Measurements from ENCODE around the gene PIEZO2. TPM values are rescaled to one million over a fixed set of nuclear protein-coding genes. Genes with fewer than 3 reads are reported as not detected.

The PIEZO2 gene
- polyA plus RNA-seq, 1 donor from 2014 or later = 0.30 TPM

DNA sequence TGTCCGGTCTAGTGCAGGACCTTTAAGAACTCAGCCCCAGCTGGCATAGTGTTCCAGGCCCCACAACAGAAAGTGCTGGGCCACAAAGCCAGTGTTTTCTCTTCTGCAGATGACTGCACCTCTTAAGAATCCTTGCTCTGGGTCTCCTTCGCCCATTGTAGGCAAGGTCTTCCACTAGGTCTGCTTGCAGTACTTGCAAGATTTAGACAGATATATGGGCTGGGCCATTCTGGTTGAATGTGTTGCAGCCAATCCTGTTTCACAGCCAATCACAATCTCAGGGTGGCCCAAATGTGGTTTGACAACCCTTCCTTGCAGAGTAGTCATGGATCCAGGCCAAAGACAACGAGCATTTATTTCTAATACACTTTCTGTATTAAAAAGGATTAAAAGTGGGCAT lies 13.1 kb upstream of the PIEZO2 start:
- Histone ChIP-seq H4K20me1 (ENCODE audit: insufficient read depth) (no peaks in the 10 kb centered on the region), H3K36me3 (ENCODE audit: insufficient read depth, low read length) (no peaks in the 10 kb centered on the region), H3K27ac (ENCODE audit: low read length) (no peak overlapping the region), H3K9me3 (ENCODE audit: low read length) (no peaks in the 10 kb centered on the region), H3K9ac (ENCODE audit: low read length) (no peak overlapping the region), H3K79me2 (replicated peaks; ENCODE audit: insufficient read depth, low read length) (no peaks in the 10 kb centered on the region), H3K4me3 (ENCODE audit: low read length) (no peak overlapping the region), H3K4me2 (ENCODE audit: low read length) (no peak overlapping the region), H2AFZ (ENCODE audit: low read depth, low read length) (no peak overlapping the region), H3F3A (ENCODE audit: insufficient read depth, low read length, poor library complexity, severe bottlenecking) (no peaks in the 10 kb centered on the region), H3K27me3 (ENCODE audit: insufficient read depth, low read depth, low read length) (no peaks in the 10 kb centered on the region), H3K9me2 (ENCODE audit: insufficient read depth, low read length) (no peaks in the 10 kb centered on the region)
- TF ChIP-seq, protein P1, sequence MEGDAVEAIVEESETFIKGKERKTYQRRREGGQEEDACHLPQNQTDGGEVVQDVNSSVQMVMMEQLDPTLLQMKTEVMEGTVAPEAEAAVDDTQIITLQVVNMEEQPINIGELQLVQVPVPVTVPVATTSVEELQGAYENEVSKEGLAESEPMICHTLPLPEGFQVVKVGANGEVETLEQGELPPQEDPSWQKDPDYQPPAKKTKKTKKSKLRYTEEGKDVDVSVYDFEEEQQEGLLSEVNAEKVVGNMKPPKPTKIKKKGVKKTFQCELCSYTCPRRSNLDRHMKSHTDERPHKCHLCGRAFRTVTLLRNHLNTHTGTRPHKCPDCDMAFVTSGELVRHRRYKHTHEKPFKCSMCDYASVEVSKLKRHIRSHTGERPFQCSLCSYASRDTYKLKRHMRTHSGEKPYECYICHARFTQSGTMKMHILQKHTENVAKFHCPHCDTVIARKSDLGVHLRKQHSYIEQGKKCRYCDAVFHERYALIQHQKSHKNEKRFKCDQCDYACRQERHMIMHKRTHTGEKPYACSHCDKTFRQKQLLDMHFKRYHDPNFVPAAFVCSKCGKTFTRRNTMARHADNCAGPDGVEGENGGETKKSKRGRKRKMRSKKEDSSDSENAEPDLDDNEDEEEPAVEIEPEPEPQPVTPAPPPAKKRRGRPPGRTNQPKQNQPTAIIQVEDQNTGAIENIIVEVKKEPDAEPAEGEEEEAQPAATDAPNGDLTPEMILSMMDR (IDR thresholded peaks at IDR 0.05; ENCODE audit: poor library complexity, severe bottlenecking) = no peak
- no peak for TF ChIP-seq RAD21 (conservative IDR thresholded peaks at IDR 0.05)
- TF ChIP-seq MXI1 (conservative IDR thresholded peaks at IDR 0.05; ENCODE audit: poor library complexity, severe bottlenecking) = no peak
- no peak for TF ChIP-seq EZH2 (IDR thresholded peaks at IDR 0.05; ENCODE audit: borderline replicate concordance, insufficient read depth, low read length, poor library complexity, severe bottlenecking)
- no peak for TF ChIP-seq SMC3 (conservative IDR thresholded peaks at IDR 0.05; ENCODE audit: poor library complexity)
- no peak for TF ChIP-seq EP300 (conservative IDR thresholded peaks at IDR 0.05; ENCODE audit: poor library complexity, severe bottlenecking)
- TF ChIP-seq, protein P2, sequence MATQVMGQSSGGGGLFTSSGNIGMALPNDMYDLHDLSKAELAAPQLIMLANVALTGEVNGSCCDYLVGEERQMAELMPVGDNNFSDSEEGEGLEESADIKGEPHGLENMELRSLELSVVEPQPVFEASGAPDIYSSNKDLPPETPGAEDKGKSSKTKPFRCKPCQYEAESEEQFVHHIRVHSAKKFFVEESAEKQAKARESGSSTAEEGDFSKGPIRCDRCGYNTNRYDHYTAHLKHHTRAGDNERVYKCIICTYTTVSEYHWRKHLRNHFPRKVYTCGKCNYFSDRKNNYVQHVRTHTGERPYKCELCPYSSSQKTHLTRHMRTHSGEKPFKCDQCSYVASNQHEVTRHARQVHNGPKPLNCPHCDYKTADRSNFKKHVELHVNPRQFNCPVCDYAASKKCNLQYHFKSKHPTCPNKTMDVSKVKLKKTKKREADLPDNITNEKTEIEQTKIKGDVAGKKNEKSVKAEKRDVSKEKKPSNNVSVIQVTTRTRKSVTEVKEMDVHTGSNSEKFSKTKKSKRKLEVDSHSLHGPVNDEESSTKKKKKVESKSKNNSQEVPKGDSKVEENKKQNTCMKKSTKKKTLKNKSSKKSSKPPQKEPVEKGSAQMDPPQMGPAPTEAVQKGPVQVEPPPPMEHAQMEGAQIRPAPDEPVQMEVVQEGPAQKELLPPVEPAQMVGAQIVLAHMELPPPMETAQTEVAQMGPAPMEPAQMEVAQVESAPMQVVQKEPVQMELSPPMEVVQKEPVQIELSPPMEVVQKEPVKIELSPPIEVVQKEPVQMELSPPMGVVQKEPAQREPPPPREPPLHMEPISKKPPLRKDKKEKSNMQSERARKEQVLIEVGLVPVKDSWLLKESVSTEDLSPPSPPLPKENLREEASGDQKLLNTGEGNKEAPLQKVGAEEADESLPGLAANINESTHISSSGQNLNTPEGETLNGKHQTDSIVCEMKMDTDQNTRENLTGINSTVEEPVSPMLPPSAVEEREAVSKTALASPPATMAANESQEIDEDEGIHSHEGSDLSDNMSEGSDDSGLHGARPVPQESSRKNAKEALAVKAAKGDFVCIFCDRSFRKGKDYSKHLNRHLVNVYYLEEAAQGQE (IDR thresholded peaks at IDR 0.05; ENCODE audit: borderline replicate concordance) = no peak
- TF ChIP-seq TAF1 (IDR thresholded peaks at IDR 0.05; ENCODE audit: low read depth) = no peak
- no peak for TF ChIP-seq POLR2AphosphoS5 (IDR thresholded peaks at IDR 0.05)

DNA sequence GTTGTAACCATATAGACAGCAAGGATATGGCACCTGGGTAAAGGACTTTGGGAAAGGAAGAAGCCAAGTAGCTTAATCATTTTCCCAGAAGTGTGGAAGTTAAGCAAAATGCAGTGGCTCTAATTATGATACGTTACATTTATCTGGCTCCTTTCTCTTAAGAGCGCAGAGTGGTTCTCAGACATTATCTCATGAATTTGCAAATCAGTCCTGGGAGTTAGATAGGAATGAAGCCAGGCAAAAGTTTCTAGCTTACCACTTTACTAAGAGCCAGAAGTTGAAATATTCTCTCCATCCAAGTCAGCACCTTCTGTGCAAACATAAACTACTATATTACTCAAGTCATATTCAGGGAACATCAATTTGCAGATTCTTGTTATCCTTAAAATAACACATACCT lies 10.9 kb upstream of the PIEZO2 start:
- H3K27ac ChIP-seq (ENCODE audit: low read length) = no peak overlapping the region
- H3K27me3 ChIP-seq (ENCODE audit: insufficient read depth, low read depth, low read length) = no peaks in the 10 kb centered on the region
- H3F3A ChIP-seq (ENCODE audit: insufficient read depth, low read length, poor library complexity, severe bottlenecking) = no peaks in the 10 kb centered on the region
- H3K9ac ChIP-seq (ENCODE audit: low read length) = no peak overlapping the region
- H3K79me2 ChIP-seq (replicated peaks; ENCODE audit: insufficient read depth, low read length) = no peaks in the 10 kb centered on the region
- no peaks in the 10 kb centered on the region for H3K9me3 ChIP-seq (ENCODE audit: low read length)
- no peak overlapping the region for H3K4me3 ChIP-seq (ENCODE audit: low read length)
- H3K9me2 ChIP-seq (ENCODE audit: insufficient read depth, low read length) = no peaks in the 10 kb centered on the region
- H4K20me1 ChIP-seq (ENCODE audit: insufficient read depth) = no peaks in the 10 kb centered on the region
- TF ChIP-seq MXI1 (conservative IDR thresholded peaks at IDR 0.05; ENCODE audit: poor library complexity, severe bottlenecking) (no peak), EP300 (conservative IDR thresholded peaks at IDR 0.05; ENCODE audit: poor library complexity, severe bottlenecking) (no peak), EZH2 (IDR thresholded peaks at IDR 0.05; ENCODE audit: borderline replicate concordance, insufficient read depth, low read length, poor library complexity, severe bottlenecking) (no peak), POLR2AphosphoS5 (IDR thresholded peaks at IDR 0.05) (no peak), SMC3 (conservative IDR thresholded peaks at IDR 0.05; ENCODE audit: poor library complexity) (no peak), RAD21 (conservative IDR thresholded peaks at IDR 0.05) (no peak)
- TF ChIP-seq, protein P1 (IDR thresholded peaks at IDR 0.05; ENCODE audit: poor library complexity, severe bottlenecking) = no peak
- H3K4me2 ChIP-seq (ENCODE audit: low read length) = no peak overlapping the region
- H3K36me3 ChIP-seq (ENCODE audit: insufficient read depth, low read length) = no peaks in the 10 kb centered on the region
- no peak overlapping the region for H2AFZ ChIP-seq (ENCODE audit: low read depth, low read length)
